NT2/D1 (cell line): ENCODE results near the gene PLEKHA6.

Experiments
- YY1 ChIP-seq: IDR thresholded peaks from 2 replicates; pipeline ENCODE4 v1.6.1; 2011; ENCODE audit not compliant: insufficient read length, insufficient read depth
- ZNF274 ChIP-seq: IDR thresholded peaks from 2 replicates; pipeline ENCODE4 v1.6.1; 2011; ENCODE audit warnings: mild to moderate bottlenecking, low read depth, low read length

DNA sequence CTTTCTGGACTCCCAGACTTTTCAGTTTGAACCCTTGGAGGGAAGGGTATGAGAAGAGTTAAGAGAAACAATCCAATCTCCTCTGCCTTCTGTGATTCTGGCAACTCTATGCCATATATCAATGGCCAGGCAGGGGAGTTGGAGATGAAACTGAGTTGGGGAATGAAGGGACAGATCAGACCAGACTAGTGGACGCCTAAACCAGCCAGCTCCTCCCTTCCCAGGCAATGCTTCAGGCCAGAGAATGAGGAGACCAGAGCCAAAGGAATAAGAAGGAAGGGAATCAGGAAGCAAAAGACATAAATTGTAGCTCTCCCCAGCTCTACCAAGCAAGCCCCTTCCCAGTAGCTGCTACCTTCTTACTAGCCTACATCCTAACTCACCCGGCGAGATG, 22.7 kb downstream of the PLEKHA6 start:
- no peak for TF ChIP-seq ZNF274
- TF ChIP-seq YY1, result no peak
